GOT3 (cell line): ENCODE results near the gene ARL17B.
"Not testable (repeated sequence)": the region's sequence is repeated elsewhere in the genome, so short reads cannot be mapped to it uniquely, and the experiment has no call there.

Experiments
- DNase-seq: peaks from one replicate; lab custom pipeline; 2025; ENCODE audit warnings: mixed read lengths; lab: John Stamatoyannopoulos, UW

The ARL17B gene

GRCh38 chr17:46361755-46362154, at the start of gene ARL17B:
Gene ARL17B (minus strand): TSS chr17:46361766. CDS start chr17:46358397, 3,369 bp downstream.
- DNase-seq = not testable (repeated sequence)

DNA sequence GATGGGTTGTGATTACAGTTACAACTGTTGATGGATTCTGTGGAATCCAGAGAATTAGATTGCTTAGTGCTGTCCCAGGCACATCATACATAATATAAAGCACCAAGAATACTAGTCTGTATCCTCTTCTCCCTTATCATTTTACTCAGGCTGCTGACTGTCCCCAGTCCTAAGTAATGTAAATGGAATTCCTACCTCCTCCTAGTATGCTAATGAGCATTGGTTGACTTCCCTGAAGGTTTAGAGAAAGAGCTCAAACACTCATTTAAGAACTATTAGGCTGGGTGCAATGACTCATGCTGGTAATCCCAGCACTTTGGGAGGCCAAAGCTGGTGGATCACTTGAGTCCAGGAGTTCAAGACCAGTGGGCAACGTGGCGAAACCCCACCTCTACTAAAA, 48.3 kb upstream of the ARL17B start:
- DNase-seq = not testable (repeated sequence)

- DNase-seq = not testable (repeated sequence)
These were observed 45.6 kb upstream of the ARL17B start for GRCh38 chr17:46407155-46407554.

GRCh38 chr17:46401033-46401787, 39.6 kb upstream of the ARL17B start:
- not testable (repeated sequence) for DNase-seq

DNA sequence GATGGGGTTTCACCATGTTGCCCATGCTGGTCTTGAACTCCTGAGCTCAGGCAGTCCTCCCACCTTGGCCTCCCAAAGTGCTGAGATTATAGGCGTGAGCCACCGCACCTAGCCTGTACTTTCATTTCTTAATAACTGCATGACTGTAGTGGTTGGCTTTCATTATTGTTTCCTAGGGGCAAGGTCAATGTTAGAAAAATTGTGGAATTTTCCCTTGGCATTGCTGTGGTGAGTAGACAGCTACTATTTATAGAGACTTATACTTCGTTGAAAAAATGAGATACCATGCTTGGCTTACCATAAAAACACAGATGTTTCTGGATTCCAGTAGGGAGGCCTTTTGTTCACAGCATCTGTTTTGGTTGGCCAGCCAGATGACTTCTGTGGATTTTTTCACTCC, 39.0 kb upstream of the ARL17B start:
- DNase-seq = not testable (repeated sequence)

GRCh38 chr17:46399993-46400392, 38.4 kb upstream of the ARL17B start:
- not testable (repeated sequence) for DNase-seq

DNA sequence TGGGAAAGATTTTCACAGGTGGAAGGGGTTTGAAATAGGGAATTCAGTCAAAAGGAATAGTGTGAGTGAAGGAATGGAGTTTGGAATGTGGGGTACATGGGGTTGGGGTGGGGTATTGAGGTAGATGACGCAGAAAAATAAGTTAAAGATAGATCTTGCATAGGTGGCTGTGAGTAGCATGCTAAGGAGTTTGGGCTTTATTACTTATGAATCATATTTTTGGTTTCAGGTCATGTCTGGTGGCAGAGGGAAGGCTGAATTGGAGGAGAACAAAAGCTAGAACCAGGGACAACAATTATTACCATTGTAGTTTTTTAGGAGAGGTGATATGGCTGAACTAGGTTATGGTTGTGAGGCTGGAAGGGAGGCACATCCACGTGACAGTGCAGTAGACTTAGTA, 34.7 kb upstream of the ARL17B start:
- DNase-seq = not testable (repeated sequence)

DNA sequence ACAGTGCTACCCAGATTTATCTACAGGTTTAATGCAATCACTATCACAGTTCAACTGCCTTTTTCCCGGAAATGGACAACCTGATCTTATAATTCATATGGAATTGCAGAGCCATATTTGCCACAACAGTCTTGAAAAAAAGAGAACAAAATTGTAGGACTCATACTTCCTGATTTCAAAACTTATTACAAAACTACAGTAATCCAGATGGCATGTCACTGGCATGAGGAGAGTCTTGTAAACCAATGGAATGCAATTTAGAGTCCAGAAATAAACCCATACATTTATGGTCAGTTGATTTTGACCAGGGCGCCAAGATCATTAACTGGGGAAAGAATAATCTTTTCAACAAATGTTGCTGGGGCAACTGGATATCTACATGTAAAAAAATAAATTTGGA, 32.1 kb upstream of the ARL17B start:
- DNase-seq = not testable (repeated sequence)

DNA sequence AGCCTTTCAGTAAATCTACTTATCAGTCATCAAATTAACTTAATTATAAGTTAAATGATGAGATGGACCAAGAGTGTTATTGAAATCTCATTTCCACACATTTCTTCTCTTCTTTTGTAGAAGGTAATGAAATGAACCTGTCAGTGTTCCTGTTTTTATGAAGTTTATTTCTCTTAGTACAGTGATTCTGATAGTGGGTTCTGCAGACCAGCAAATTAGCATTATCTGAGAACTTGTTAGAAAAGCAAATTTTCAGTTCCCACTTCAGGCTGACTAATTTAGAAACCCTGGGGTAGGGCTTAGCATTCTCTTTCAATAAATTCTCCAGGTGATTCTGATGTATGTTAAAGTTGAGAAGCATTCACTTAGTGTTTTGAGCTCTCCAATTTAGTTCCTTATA, 23.9 kb upstream of the ARL17B start:
- not testable (repeated sequence) for DNase-seq

DNA sequence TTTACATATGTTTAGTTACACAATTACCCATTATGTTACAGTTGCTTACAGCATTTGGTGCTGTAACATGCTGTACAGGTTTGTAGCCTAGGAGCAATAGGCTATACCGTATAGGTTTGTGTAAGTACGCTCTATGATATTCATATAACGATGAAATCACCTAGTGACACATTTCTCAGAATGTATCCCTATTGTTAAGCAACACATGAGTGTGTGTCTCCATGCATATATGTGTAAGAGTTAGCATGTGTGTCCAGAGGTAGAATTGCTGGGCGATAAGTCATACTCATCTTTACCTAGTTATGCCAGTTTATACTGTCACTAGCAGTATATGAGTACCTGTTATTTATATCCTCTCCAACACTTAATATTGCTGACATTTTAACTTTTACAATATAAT, 21.6 kb upstream of the ARL17B start:
- not testable (repeated sequence) for DNase-seq

- not testable (repeated sequence) for DNase-seq
These were observed 11.9 kb upstream of the ARL17B start for GRCh38 chr17:46373418-46373817.

DNA sequence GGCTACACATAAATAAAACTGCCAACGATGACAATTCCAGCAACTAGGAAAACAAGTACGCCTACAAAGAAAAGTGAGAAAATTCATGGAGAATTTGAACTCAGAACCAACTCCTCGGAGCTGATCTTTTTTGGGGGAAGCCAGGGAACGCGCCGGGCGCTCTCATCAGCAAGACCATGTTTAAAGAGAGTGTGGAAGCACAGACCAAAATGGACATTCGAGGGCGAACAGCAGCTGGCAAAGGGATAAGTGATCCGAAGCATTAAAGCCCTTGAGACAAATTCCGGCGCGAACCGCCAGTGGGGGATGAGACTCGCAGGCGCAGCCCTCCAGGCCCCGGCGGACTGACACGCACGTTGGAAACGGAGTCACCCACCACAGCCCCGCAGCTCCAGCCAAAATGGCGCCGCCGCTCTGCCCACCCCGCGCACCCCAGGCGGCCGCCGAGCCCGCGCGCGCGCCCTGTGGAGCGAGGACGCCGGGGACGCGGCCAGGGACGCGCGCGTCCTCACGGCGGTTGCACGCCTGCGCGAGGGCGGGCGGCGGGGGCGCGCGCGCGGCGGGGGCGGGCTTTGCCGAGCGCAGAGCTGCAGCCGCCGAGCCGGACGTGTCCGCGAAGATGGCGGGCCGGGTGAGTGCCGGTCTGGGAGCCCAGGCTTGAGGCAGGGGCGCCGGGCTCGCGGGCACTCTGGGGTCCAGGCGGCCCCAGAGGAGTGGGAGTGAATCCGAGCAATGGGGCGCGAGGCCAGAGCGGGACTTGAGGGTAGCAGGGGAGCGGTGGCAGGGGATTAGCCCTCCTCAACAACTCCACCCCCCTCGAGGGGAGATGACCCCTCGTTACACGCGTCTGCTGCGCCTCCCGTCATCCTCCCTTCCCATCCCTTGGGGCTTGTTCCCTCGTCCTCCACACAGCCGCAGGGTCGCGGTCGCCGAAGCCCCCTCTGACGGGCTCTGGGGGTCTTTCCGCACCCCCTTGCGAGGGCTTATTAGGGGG, 11.0 kb upstream of the ARL17B start:
- not testable (repeated sequence) for DNase-seq

DNA sequence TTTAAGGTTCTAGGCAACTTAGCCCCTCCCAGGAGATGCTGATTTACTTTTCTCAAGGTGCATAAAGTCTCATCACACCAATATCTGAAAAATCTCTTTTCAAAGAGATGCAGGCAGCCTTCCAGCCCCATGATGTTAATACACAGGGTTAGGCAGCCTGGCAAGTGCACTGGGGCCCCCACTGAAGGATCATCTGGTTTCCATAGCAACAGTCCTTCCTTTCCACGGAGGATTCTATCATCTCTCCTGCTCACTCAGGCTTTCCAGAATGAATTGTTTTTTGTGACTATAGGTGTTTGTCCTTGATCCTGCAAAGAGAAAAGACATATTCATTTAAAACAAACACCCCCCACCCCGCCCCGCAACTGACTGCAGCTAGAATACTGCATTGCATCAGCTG, 6.0 kb upstream of the ARL17B start:
- not testable (repeated sequence) for DNase-seq

DNA sequence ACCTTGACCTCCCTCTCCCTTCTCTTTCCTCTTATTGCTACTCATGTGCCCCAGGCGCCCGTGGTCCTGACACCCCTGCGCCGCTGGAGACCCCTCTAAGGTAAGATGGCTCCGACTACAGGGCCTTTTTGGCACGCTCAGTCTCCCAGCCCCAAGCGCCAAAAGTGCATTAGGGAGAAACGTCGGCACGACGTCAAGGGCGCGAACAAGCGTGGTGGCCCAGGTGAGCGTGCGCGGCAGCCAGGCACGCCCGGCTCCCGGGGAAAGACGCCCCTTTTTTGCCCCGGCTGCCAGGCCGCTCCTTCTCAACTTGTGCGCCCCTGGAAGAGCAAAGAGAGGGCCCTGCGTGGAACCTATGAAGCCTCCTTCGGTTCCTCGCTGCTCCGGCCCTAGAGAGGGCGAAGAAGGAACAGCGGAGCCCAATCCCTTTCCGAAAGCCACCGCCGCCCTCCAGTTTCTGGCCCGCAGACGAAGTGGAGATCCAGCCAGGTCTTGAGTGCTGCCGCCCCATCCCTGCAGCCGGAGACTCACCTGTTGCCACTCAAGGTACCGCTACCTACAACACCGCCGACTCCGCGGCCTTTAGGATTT, 326 bp downstream of the ARL17B start:
- not testable (repeated sequence) for DNase-seq

DNA sequence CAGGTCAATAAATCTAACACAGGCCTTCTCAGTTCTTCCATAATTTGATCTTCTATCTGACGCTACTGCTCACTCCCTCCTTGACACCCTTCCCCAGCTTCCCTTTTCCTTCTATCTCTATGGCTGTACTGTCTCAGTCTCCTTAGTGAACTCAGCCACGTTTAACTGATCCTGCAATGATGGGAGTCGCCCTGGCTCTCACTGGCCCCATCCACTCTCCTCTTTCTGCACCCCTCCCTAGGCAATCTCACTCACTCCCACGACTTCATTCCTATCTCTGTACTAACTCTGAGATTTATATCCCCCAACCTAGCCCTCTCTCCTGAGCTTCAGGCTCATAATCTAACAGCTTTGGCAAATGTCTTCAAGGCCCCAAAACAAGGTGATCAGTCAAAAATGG, 7.7 kb downstream of the ARL17B start:
- not testable (repeated sequence) for DNase-seq

DNA sequence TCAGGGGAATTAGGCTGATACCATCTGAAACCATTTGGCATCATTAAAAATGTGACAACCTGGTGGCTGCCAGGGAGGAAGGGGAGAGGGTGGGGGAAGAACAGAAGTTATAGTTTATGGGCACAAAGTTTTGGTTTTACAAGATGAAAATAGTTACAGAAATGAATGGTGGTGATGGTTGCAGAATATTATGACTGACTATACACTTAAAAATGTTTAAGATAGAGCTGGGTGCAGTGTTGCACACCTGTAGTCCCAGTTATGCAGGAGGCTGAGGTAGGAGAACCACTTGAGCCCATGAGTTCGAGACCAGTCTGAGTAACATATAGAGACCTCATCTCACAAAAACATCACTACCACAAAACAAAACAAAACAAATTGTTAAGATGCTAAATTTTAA, 12.5 kb downstream of the ARL17B start:
- DNase-seq = not testable (repeated sequence)

- DNase-seq = not testable (repeated sequence)
These were observed 13.2 kb downstream of the ARL17B start for GRCh38 chr17:46348345-46348744.

DNA sequence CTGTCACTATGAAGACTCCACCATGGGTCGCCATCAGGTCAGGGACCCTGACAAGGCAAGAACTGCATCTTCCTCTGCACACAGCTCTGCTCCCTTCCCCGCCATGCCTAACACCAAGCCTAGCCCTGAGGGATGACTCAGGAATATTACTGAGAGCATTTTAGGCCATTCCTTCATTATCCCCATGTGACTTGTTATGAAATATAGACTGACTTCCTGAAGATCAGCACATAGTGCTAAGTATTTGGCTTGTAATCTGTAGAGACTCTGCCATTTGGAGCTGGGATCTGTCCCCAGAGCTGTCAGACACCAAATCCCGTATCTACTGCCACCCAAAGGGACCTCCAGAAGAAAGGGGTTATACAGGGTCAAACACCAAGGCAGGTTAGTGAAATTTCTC, 19.4 kb downstream of the ARL17B start:
- not testable (repeated sequence) for DNase-seq

DNA sequence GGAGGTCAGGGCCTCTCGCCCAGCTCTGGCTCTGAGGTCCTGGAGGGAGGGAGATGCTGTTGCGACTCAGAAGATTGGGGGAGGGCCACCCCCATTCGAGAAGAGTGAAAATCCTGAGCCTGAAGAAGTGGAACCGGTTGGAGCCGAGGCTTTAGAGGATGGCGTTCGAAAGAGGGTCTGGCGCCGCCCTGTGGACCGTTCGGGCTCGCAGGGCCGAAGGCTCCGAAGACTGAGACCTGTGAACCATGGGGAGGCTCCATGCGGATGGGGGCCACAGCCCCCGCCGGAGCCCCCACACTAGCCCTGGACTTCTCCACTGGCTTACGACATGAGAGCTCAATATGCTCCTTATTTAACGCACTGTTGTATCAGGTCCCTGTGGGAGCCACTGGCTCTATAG, 20.3 kb downstream of the ARL17B start:
- DNase-seq = not testable (repeated sequence)

- not testable (repeated sequence) for DNase-seq
These were observed 66.7 kb downstream of the ARL17B start, which contains the start of gene LRRC37A for GRCh38 chr17:46294831-46295230. Gene LRRC37A (plus strand): TSS chr17:46295131. CDS start chr17:46295134, 3 bp downstream.

GRCh38 chr17:46291618-46292017, 69.9 kb downstream of the ARL17B start:
- not testable (repeated sequence) for DNase-seq
